ENCODE measurements around the gene PHETA1. TPM values are rescaled to one million over a fixed set of nuclear protein-coding genes. Genes with fewer than 3 reads are reported as not detected.

The PHETA1 gene
- total and polyA plus RNA-seq, 2 experiments from 2014 or later = 7.9 to 12.9 TPM

DNA sequence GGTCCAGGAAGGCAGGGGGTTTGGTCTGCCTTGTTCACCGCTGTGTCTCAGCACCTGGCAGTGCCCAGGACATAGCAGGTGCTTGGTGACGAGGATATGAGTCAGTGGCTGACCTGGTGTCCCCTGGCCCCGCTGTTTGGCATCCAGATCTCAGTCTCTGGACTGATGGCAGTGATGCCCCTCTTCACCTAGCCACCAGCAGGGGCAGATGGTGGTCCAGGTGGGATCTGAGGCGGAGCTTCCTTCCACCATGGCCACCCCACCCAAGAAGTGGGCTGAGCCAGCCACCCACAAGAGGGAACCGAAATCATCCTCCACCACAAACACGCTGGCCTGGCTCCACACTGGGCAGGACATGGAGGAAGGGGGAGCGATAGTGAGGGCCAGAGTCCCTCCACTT is 20.7 kb upstream of the PHETA1 start:
- 67 to 69% methylated on average over 7 of the region's 7 CpGs for WGBS, 2 experiments (ENCODE audit: low coverage in 1 of 2, low lambda C conversion rate in 2 of 2, missing lambda C conversion rate in 2 of 2)
- no peak overlapping the region for H3K4me2 ChIP-seq (ENCODE audit: unreplicated experiment)
- DNase-seq = no peak
- no peak overlapping the region for H3K27ac ChIP-seq
- H3K4me3 ChIP-seq = no peak overlapping the region
- no peaks in the 10 kb centered on the region for H3K36me3 ChIP-seq (ENCODE audit: low read depth)
- no peaks in the 10 kb centered on the region for H3F3A ChIP-seq (ENCODE audit: insufficient read depth)
- no peaks in the 10 kb centered on the region for H3K79me2 ChIP-seq (ENCODE audit: insufficient read depth)
- no peak for TF ChIP-seq EZH2 (IDR thresholded peaks at IDR 0.05; ENCODE audit: insufficient read depth, poor library complexity, severe bottlenecking)
- no peak for TF ChIP-seq EZH2phosphoT487 (IDR thresholded peaks at IDR 0.05; ENCODE audit: insufficient read depth, low read depth)
- H3K9ac ChIP-seq = no peak overlapping the region
- no peaks in the 10 kb centered on the region for H3K27me3 ChIP-seq (replicated peaks; ENCODE audit: insufficient read depth)
- in situ Hi-C loops (cut with MboI) = no loop called here
- H3K9me2 ChIP-seq (ENCODE audit: insufficient read depth) = no peaks in the 10 kb centered on the region
- no peaks in the 10 kb centered on the region for H4K20me1 ChIP-seq (ENCODE audit: insufficient read depth)
- H3K9me3 ChIP-seq (ENCODE audit: low read depth) = no peaks in the 10 kb centered on the region
- no peaks in the 10 kb centered on the region for H3K4me1 ChIP-seq (ENCODE audit: insufficient read depth)
- H2AFZ ChIP-seq = no peak overlapping the region

DNA sequence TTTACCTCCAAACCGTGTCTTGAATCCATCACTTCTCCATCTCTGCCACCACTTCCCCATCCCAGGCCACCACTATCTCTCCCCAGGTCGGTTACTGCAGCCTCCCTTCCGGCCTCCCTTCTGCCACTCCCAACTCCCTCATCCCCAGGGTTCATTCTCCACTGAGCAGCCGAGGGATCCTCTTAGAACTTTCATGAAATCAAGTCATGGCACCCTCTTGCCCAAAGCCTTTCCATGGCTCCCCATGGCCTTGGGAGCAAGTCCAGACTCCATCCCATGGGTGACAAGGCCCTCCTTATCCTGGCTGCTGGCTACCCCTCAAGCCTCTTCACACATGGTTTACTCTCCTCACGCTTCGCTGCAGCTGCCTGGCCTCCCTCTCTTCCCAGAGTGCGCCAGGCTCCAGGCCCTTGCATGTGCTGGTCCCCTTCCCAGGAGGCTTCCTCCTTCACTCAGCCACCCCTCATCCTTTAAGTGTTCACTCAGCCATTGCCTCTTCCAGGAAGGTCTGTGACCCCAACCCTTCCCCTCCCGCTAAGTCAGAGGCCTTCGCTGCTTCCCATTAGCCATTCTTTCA is 18.9 kb upstream of the PHETA1 start:
- no peak for TF ChIP-seq EZH2 (IDR thresholded peaks at IDR 0.05; ENCODE audit: insufficient read depth, poor library complexity, severe bottlenecking)
- no peak overlapping the region for H3K9ac ChIP-seq
- H3K79me2 ChIP-seq (ENCODE audit: insufficient read depth) = no peaks in the 10 kb centered on the region
- 73 to 82% methylated on average over 9 of the region's 9 CpGs for WGBS, 2 experiments (ENCODE audit: low coverage in 1 of 2, low lambda C conversion rate in 2 of 2, missing lambda C conversion rate in 2 of 2)
- no peak for DNase-seq
- no peak overlapping the region for H3K4me2 ChIP-seq (ENCODE audit: unreplicated experiment)
- in situ Hi-C loops (cut with MboI) = no loop called here
- no peaks in the 10 kb centered on the region for H3K36me3 ChIP-seq (ENCODE audit: low read depth)
- no peak overlapping the region for H3K4me3 ChIP-seq
- no peaks in the 10 kb centered on the region for H3K27me3 ChIP-seq (replicated peaks; ENCODE audit: insufficient read depth)
- H3K27ac ChIP-seq = no peak overlapping the region
- no peaks in the 10 kb centered on the region for H3K4me1 ChIP-seq (ENCODE audit: insufficient read depth)
- H3K9me3 ChIP-seq (ENCODE audit: low read depth) = no peaks in the 10 kb centered on the region
- H3K9me2 ChIP-seq (ENCODE audit: insufficient read depth) = no peaks in the 10 kb centered on the region
- H3F3A ChIP-seq (ENCODE audit: insufficient read depth) = no peaks in the 10 kb centered on the region
- no peaks in the 10 kb centered on the region for H4K20me1 ChIP-seq (ENCODE audit: insufficient read depth)
- no peak overlapping the region for H2AFZ ChIP-seq

DNA sequence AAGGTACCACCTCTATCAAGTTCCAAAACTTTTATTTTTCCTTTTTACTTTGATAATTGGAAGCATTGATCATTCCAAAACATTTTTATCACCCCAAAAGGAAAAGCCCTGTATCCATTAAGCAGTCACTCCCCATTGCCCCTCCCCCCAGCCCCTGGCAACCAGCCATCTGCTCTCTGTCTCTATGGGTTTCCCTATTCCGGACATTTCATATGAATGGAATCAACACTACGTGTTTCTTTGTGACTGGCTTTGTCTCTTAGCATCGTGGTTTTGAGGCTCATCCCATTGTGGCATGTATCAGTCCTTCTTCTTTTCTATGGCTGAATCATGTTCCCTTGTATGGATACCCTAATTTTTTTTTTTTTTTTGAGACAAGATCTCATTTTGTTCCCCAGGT is 18.0 kb upstream of the PHETA1 start:
- H3K79me2 ChIP-seq (ENCODE audit: insufficient read depth) = no peaks in the 10 kb centered on the region
- H3K9me2 ChIP-seq (ENCODE audit: insufficient read depth) = no peaks in the 10 kb centered on the region
- H3K4me2 ChIP-seq (ENCODE audit: unreplicated experiment) = no peak overlapping the region
- TF ChIP-seq EZH2 (IDR thresholded peaks at IDR 0.05; ENCODE audit: insufficient read depth, poor library complexity, severe bottlenecking) (no peak), EZH2phosphoT487 (IDR thresholded peaks at IDR 0.05; ENCODE audit: insufficient read depth, low read depth) (no peak)
- in situ Hi-C loops (cut with MboI) = no loop called here
- no peaks in the 10 kb centered on the region for H3K27me3 ChIP-seq (replicated peaks; ENCODE audit: insufficient read depth)
- H3K9ac ChIP-seq = no peak overlapping the region
- H2AFZ ChIP-seq = no peak overlapping the region
- H3K4me1 ChIP-seq (ENCODE audit: insufficient read depth) = no peaks in the 10 kb centered on the region
- no peak overlapping the region for H3K27ac ChIP-seq
- no peaks in the 10 kb centered on the region for H3K36me3 ChIP-seq (ENCODE audit: low read depth)
- no peaks in the 10 kb centered on the region for H4K20me1 ChIP-seq (ENCODE audit: insufficient read depth)
- H3K9me3 ChIP-seq (ENCODE audit: low read depth) = no peaks in the 10 kb centered on the region
- no peak overlapping the region for H3K4me3 ChIP-seq
- WGBS, 2 experiments (ENCODE audit: low coverage in 1 of 2, low lambda C conversion rate in 2 of 2, missing lambda C conversion rate in 2 of 2) = 2 to 5% methylated on average over 3 of the region's 3 CpGs
- H3F3A ChIP-seq (ENCODE audit: insufficient read depth) = no peaks in the 10 kb centered on the region
- peak; percentile 36 for DNase-seq

DNA sequence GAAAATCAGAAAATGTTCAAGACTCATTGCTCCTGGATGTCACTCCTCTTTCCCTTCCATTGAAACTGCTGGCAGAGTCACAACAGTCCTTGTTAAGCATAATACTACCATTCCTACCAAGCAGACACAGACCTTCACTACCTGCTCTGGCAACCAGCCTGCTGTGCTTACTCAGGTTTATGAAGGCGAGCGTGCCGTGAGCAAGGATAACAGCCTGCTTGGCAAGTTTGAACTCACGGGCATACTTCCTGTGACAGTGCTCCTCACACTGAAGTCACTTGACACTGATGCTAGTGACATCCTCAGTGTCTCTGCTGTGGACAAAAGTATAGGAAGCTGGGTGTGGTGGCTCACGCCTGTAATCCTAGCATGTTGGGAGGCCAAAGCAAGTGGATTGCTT is 15.7 kb upstream of the PHETA1 start:
- Histone ChIP-seq H4K20me1 (ENCODE audit: insufficient read depth) (no peaks in the 10 kb centered on the region), H3K79me2 (ENCODE audit: insufficient read depth) (no peaks in the 10 kb centered on the region), H3K36me3 (ENCODE audit: low read depth) (no peaks in the 10 kb centered on the region), H3F3A (ENCODE audit: insufficient read depth) (no peaks in the 10 kb centered on the region), H3K9me3 (ENCODE audit: low read depth) (no peaks in the 10 kb centered on the region), H3K4me1 (ENCODE audit: insufficient read depth) (no peaks in the 10 kb centered on the region), H2AFZ (no peak overlapping the region), H3K9me2 (ENCODE audit: insufficient read depth) (no peaks in the 10 kb centered on the region), H3K27me3 (replicated peaks; ENCODE audit: insufficient read depth) (no peaks in the 10 kb centered on the region), H3K27ac (no peak overlapping the region), H3K4me3 (no peak overlapping the region), H3K9ac (no peak overlapping the region), H3K4me2 (ENCODE audit: unreplicated experiment) (no peak overlapping the region)
- DNase-seq = no peak
- in situ Hi-C loops (cut with MboI) = no loop called here
- TF ChIP-seq EZH2phosphoT487 (IDR thresholded peaks at IDR 0.05; ENCODE audit: insufficient read depth, low read depth) = no peak
- no peak for TF ChIP-seq EZH2 (IDR thresholded peaks at IDR 0.05; ENCODE audit: insufficient read depth, poor library complexity, severe bottlenecking)
- 83 to 86% methylated on average over 5 of the region's 5 CpGs for WGBS, 2 experiments (ENCODE audit: low coverage in 1 of 2, low lambda C conversion rate in 2 of 2, missing lambda C conversion rate in 2 of 2)

Measured in GM23248 (cell line).